PC-9 (cell line): Measurements from ENCODE around the gene RUFY3. TPM values are rescaled to one million over a fixed set of nuclear protein-coding genes. Genes with fewer than 3 reads are reported as not detected.

Experiments used
- BruUV-seq: library from RNA; stranded (reverse); fragments of 400-500 nt; replicated peaks from 2 replicates; lab custom pipeline; 2021; lab: Mats Ljungman, UMichigan
- CTCF ChIA-PET: fragments of 300-600 bp; sonication (Branson Sonifier 250); formaldehyde crosslinking; loops from one replicate; lab custom pipeline; 2022; ENCODE audit warnings: antibody characterized with exemption; lab: Charles Lee
- POLR2A ChIA-PET: fragments of 300-600 bp; sonication (Branson Sonifier 250); formaldehyde crosslinking; loops from one replicate; lab custom pipeline; 2022; ENCODE audit warnings: antibody characterized with exemption; ENCODE audit not compliant: unreplicated experiment; lab: Charles Lee
- DNase-seq, 2 experiments: peaks; one replicate each; pipeline versions ENCODE4 v3.0.0 to v3.0.0-alpha.2; 2015 to 2022; ENCODE audit warnings: mixed read lengths in 1 of 2
- H2AFZ ChIP-seq: fragments of 200-600 bp; sonication (generic); 2 replicates; pipeline ENCODE4 v1.8.1; 2017; ENCODE audit warnings: antibody characterized with exemption
- H3F3A ChIP-seq: fragments of 200-600 bp; sonication (generic); 2 replicates; pipeline ENCODE4 v1.8.1; 2017; ENCODE audit warnings: antibody characterized with exemption, mild to moderate bottlenecking, low read depth; ENCODE audit not compliant: insufficient read depth
- H3K27ac ChIP-seq: fragments of 200-600 bp; sonication (generic); 2 replicates; pipeline ENCODE4 v1.6.1; 2016; ENCODE audit warnings: mixed run types
- H3K27me3 ChIP-seq: fragments of 200-600 bp; sonication (generic); 2 replicates; pipeline ENCODE4 v1.6.1; 2016; ENCODE audit warnings: low read depth, mixed run types; ENCODE audit not compliant: insufficient read depth
- H3K36me3 ChIP-seq: fragments of 200-600 bp; sonication (generic); 2 replicates; pipeline ENCODE4 v1.6.1; 2016; ENCODE audit warnings: low read depth, mixed run types
- H3K4me1 ChIP-seq: fragments of 200-600 bp; sonication (generic); replicated peaks from 2 replicates; pipeline ENCODE4 v1.6.1; 2016; ENCODE audit warnings: mixed run types; ENCODE audit not compliant: insufficient read depth
- H3K4me2 ChIP-seq: fragments of 200-600 bp; sonication (generic); 2 replicates; pipeline ENCODE4 v1.6.1; 2017; ENCODE audit warnings: mixed run types
- H3K4me3 ChIP-seq: fragments of 200-600 bp; sonication (generic); 2 replicates; pipeline ENCODE4 v1.6.1; 2016; ENCODE audit warnings: mixed run types
- H3K79me2 ChIP-seq: fragments of 200-600 bp; sonication (generic); 2 replicates; pipeline ENCODE4 v1.6.1; 2017; ENCODE audit warnings: low read depth, mixed run types
- H3K9me2 ChIP-seq: fragments of 200-600 bp; sonication (generic); 2 replicates; pipeline ENCODE4 v1.8.1; 2017; ENCODE audit warnings: mild to moderate bottlenecking; ENCODE audit not compliant: insufficient read depth
- H3K9me3 ChIP-seq: fragments of 200-600 bp; sonication (generic); 2 replicates; pipeline ENCODE4 v1.8.1; 2016; ENCODE audit warnings: low read depth; ENCODE audit not compliant: insufficient read depth
- H4K20me1 ChIP-seq: fragments of 200-600 bp; sonication (generic); 2 replicates; pipeline ENCODE4 v1.8.1; 2017; ENCODE audit not compliant: insufficient read depth
- EZH2 ChIP-seq: fragments of 200-600 bp; sonication (generic); IDR thresholded peaks from 2 replicates; pipeline ENCODE4 v1.8.0; 2017; ENCODE audit warnings: antibody characterized with exemption, low read depth
- intact Hi-C: fragments of 100-400 bp; cut with micrococcal nuclease; formaldehyde crosslinking; loops from one replicate; pipeline ENCODE4 v1.10.0; 2022; ENCODE audit not compliant: unreplicated experiment
- total RNA-seq: library from RNA; stranded (reverse); gene quantifications from 2 replicates; pipeline ENCODE4 v1.2.3, GENCODE V29; 2021
- TF ChIP-seq, protein P1 (sequence below): fragments of 200-600 bp; sonication (generic); conservative IDR thresholded peaks from 2 replicates; pipeline ENCODE4 v1.6.1; 2017; ENCODE audit warnings: mixed run types, antibody characterized with exemption, mild to moderate bottlenecking, moderate library complexity

The RUFY3 gene
- total RNA-seq, 1 experiment from 2014 or later, result 23.6 TPM

DNA sequence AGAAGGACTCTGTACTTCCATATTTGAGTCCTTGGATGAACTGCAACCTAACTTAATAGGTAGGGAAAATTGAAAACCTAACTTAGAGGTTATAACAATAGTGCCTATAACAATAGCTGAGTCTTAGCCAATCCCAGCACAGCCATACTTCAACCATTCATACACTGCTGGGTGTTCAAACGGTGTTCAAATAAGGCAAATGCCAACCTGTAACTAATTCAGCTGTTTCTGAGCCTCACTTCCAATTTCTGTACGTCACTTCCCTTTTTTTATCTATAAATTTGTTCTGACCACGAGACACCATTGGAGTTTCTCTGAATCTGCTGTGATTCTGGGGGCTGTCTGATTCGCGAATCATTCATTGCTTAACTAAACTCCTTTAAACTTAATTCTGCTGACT, 127.5 kb downstream of the RUFY3 start:
- no peaks in the 10 kb centered on the region for H3K36me3 ChIP-seq
- no peak overlapping the region for H3K4me2 ChIP-seq
- H3K79me2 ChIP-seq, result no peaks in the 10 kb centered on the region
- no peaks in the 10 kb centered on the region for H3K9me3 ChIP-seq
- no peaks in the 10 kb centered on the region for H4K20me1 ChIP-seq
- H3K27ac ChIP-seq, result no peak overlapping the region
- H3K4me1 ChIP-seq, result no peaks in the 10 kb centered on the region
- no peaks in the 10 kb centered on the region for H3F3A ChIP-seq
- no TSS peak for BruUV-seq
- TF ChIP-seq, protein P1, sequence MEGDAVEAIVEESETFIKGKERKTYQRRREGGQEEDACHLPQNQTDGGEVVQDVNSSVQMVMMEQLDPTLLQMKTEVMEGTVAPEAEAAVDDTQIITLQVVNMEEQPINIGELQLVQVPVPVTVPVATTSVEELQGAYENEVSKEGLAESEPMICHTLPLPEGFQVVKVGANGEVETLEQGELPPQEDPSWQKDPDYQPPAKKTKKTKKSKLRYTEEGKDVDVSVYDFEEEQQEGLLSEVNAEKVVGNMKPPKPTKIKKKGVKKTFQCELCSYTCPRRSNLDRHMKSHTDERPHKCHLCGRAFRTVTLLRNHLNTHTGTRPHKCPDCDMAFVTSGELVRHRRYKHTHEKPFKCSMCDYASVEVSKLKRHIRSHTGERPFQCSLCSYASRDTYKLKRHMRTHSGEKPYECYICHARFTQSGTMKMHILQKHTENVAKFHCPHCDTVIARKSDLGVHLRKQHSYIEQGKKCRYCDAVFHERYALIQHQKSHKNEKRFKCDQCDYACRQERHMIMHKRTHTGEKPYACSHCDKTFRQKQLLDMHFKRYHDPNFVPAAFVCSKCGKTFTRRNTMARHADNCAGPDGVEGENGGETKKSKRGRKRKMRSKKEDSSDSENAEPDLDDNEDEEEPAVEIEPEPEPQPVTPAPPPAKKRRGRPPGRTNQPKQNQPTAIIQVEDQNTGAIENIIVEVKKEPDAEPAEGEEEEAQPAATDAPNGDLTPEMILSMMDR, result no peak
- no peak for TF ChIP-seq EZH2
- CTCF ChIA-PET, result no interaction called here
- intact Hi-C loops, result no loop called here
- H2AFZ ChIP-seq, result no peak overlapping the region
- no peaks in the 10 kb centered on the region for H3K27me3 ChIP-seq
- H3K4me3 ChIP-seq, result no peak overlapping the region
- no peaks in the 10 kb centered on the region for H3K9me2 ChIP-seq
- POLR2A ChIA-PET, result no interaction called here
- DNase-seq, result no peak

DNA sequence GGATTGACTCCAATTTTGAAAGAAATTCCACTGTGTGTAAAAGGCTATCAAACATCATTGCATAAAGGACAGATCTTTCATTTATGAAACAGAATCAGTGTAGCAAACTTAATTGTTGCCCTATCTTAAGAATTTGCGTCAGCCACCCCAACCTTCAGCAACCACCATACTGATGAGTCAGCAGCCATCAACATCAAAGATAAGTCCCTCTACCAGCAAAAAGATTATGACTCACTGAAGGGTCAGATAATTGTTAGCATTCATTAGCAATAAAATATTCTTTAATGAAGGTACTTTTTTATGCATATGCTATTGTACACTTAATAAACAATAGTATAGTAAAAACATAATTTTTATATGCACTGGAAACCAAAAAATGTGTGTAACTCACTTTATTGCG, 133.7 kb downstream of the RUFY3 start:
- H4K20me1 ChIP-seq, result no peaks in the 10 kb centered on the region
- H3K79me2 ChIP-seq, result no peaks in the 10 kb centered on the region
- intact Hi-C loops, result no loop called here
- POLR2A ChIA-PET, result no interaction called here
- no peak for TF ChIP-seq EZH2
- TF ChIP-seq, protein P1, result no peak
- no peak for DNase-seq
- no peaks in the 10 kb centered on the region for H3K36me3 ChIP-seq
- H3K9me3 ChIP-seq, result no peaks in the 10 kb centered on the region
- H3K27me3 ChIP-seq, result no peaks in the 10 kb centered on the region
- no peak overlapping the region for H3K4me3 ChIP-seq
- H3K27ac ChIP-seq, result no peak overlapping the region
- H3K9me2 ChIP-seq, result no peaks in the 10 kb centered on the region
- no peaks in the 10 kb centered on the region for H3K4me1 ChIP-seq
- no peak overlapping the region for H2AFZ ChIP-seq
- no peaks in the 10 kb centered on the region for H3F3A ChIP-seq
- no peak overlapping the region for H3K4me2 ChIP-seq
- CTCF ChIA-PET, result no interaction called here
- BruUV-seq, result no TSS peak

Other genes starting within 250 kb of the RUFY3 start
- gene MUC7, start 249.8 kb upstream of the RUFY3 start, total RNA-seq, result not detected in 2 replicates
- not detected in 2 replicates for gene AMTN, start 203.4 kb upstream of the RUFY3 start, total RNA-seq
- not detected in 2 replicates for gene AMBN, start 129.7 kb upstream of the RUFY3 start, total RNA-seq
- not detected in 2 replicates for gene ENAM, start 93.2 kb upstream of the RUFY3 start, total RNA-seq
- gene JCHAIN, start 55.5 kb upstream of the RUFY3 start, total RNA-seq, result not detected in 2 replicates
- gene UTP3, start 33.4 kb upstream of the RUFY3 start, total RNA-seq, result 15.1 and 16.4 TPM in 2 replicates
- gene GRSF1, start 117.9 kb downstream of the RUFY3 start, total RNA-seq, result 52.4 and 70.0 TPM in 2 replicates
- gene MOB1B, start 180.4 kb downstream of the RUFY3 start, total RNA-seq, result 14.5 and 14.6 TPM in 2 replicates